Lung microvascular endothelial cell (primary cell): Measurements from ENCODE around the gene ZNF217. TPM values are rescaled to one million over a fixed set of nuclear protein-coding genes. Genes with fewer than 3 reads are reported as not detected.
"Not testable (repeated sequence)": the region's sequence is repeated elsewhere in the genome, so short reads cannot be mapped to it uniquely, and the experiment has no call there.

Experiments
- DNase-seq, 2 donors: peaks; one replicate each; pipeline versions ENCODE4 v3.0.0 to v3.0.0-alpha.2; 2010; ENCODE audit warnings: low read depth in 2 of 2
- total RNA-seq: library from RNA; depleted of rRNA; stranded (reverse); fragments of >200 nt; gene quantifications from 2 replicates; pipeline ENCODE4 v1.2.1, GENCODE V29; 2014

The ZNF217 gene
- total RNA-seq, 1 donor from 2014 or later, result 9.7 TPM

DNA sequence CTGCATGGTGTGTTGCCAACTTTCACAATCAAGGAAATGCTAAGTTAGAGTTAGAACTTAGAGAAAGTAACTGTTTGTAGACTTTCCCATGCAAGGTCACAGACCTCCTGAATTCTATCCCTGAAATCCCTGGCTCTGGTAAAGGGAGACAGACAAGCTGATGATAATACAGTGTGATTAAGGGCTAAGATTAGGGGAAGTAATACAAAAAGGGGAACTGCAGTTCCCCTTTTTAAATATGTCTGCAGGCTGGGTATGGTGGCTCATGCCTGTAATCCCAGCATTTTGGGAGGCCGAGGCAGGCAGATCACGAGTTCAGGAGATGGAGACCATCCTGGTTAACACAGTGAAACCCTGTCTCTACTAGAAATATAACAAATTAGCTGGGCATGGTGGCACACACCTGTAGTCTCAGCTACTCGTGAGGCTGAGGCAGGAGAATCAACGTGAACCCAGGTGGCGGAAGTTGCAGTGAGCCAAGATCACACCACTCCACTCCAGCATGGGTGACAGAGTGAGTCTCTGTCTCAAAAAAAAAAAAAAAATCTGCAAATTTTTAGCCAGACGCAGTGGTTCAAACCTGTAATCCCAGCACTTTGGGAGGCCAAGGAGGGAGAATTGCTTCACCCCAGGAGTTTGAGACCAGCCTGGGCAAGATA, 60.9 kb downstream of the ZNF217 start:
- not testable (repeated sequence) for DNase-seq

- DNase-seq, result no peak
Measured at GRCh38 chr20:53530440-53530839, 63.2 kb downstream of the ZNF217 start.

- no peak for DNase-seq
Measured at GRCh38 chr20:53529658-53530057, 64.0 kb downstream of the ZNF217 start.

DNA sequence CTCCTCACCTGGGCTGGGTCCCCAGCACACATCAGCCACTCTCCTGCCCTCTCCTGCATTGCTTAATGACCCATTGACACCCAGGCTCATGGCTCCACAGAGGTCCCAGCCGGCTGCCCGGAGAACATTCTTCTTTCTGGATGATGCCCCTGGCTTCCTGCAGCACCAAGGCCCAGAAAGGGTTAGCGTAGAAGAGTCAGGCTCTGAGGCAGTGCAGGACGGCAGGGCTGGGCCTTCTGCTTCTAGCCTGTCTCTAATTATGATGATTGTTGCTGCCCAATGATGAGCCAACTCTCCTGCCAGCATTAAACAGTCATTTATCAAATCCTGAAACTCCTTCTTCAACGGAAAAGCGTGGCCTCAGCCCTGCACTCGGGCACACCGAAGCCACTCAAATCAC, 66.4 kb downstream of the ZNF217 start:
- DNase-seq, result no peak

- DNase-seq, result no peak
Measured at GRCh38 chr20:53524589-53525312, 68.9 kb downstream of the ZNF217 start.

GRCh38 chr20:53523615-53524014, 70.0 kb downstream of the ZNF217 start:
- not testable (repeated sequence) for DNase-seq

DNA sequence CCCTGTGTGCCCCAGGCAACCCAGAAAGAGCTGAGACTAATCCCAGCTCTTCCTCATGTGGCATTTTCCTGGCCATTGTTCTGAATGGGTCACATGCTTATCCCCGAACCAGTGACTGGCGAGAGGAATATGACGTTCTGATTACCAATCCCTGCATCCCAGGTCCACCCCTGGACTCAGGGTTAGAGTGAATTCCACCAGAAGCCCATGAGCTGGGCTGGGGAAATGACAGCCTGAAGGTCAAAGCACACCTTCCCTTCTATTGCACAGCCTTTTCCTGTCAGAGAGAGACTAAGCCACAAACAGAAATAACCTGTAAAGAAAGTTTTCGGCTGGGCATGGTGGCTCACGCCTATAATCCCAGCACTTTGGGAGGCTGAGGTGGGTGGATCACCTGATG, 70.9 kb downstream of the ZNF217 start:
- DNase-seq, result peak in 1 of 2 donors; percentile 56

- DNase-seq, result no peak
Measured at GRCh38 chr20:53522026-53522425, 71.6 kb downstream of the ZNF217 start.

DNA sequence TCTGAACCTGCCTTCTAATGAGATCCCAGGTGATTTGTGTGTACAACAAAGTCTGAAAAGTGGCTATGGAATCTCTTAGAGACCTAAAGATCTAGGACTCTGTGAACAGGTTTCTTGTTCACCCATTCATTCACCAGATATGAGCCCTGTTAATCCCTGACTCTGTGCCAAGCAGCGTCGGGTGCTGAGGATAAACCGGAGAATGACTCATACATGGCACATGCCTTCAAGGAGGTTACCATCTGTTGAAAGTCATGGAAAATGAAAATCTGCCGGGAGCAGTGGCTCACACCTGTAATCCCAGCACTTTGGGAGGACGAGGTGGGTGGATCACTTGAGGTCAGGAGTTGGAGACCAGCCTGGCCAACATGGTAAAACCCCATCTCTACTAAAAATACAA, 72.2 kb downstream of the ZNF217 start:
- peak in 1 of 2 donors; percentile 56 for DNase-seq

DNA sequence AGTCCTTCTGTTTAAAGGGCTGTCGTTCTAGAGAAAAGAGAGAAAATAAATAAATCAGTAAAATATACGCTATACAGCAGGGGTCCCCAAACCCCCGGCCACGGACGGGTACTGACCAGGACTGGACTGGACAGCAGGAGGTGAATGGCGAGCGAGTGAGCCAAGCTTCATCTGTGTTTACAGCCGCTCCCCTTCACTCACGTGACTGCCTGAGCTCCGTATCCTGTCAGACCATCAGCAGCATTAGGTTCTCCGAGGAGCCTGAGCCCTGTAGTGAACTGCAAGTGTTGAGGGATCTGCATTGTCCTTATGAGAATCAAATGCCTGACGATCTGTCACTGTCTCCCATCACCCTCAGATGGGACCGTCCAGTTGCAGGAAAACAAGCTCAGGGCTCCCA, 76.5 kb downstream of the ZNF217 start:
- peak in 1 of 2 donors; percentile 26 for DNase-seq
